NCI-H1048 (cell line): ENCODE data around the gene KIAA0040.
A peak's percentile ranks its signal among the peaks of the same experiment; 100 is the strongest.

Experiments used
- DNase-seq: peaks from one replicate; lab custom pipeline; 2025; lab: John Stamatoyannopoulos, UW

The KIAA0040 gene

GRCh38 chr1:175200678-175201521 is 8.3 kb upstream of the KIAA0040 start:
- DNase-seq: no peak

- no peak for DNase-seq
Observed at GRCh38 chr1:175198332-175198731, 5.8 kb upstream of the KIAA0040 start.

GRCh38 chr1:175197531-175197930 is 5.0 kb upstream of the KIAA0040 start:
- DNase-seq: peak; percentile 46

- no peak for DNase-seq
Observed at GRCh38 chr1:175195798-175196197, 3.2 kb upstream of the KIAA0040 start.

GRCh38 chr1:175195281-175195680 is 2.7 kb upstream of the KIAA0040 start:
- no peak for DNase-seq

GRCh38 chr1:175193527-175193910 is 943 bp upstream of the KIAA0040 start:
- DNase-seq: no peak

GRCh38 chr1:175192111-175192629 is 406 bp downstream of the KIAA0040 start:
- peak; percentile 83 for DNase-seq

GRCh38 chr1:175191659-175192058 is 917 bp downstream of the KIAA0040 start:
- DNase-seq: no peak

GRCh38 chr1:175188936-175189335 is 3.6 kb downstream of the KIAA0040 start:
- DNase-seq: no peak

- no peak for DNase-seq
Observed at GRCh38 chr1:175186433-175187160, 6.0 kb downstream of the KIAA0040 start.

GRCh38 chr1:175185903-175186302 is 6.7 kb downstream of the KIAA0040 start:
- DNase-seq: no peak

GRCh38 chr1:175183586-175183985 is 9.0 kb downstream of the KIAA0040 start:
- DNase-seq: no peak

- DNase-seq: no peak
Observed at GRCh38 chr1:175182201-175182746, 10.3 kb downstream of the KIAA0040 start.

GRCh38 chr1:175179837-175180590 is 12.6 kb downstream of the KIAA0040 start:
- no peak for DNase-seq

- no peak for DNase-seq
Observed at GRCh38 chr1:175178456-175178855, 14.1 kb downstream of the KIAA0040 start.

- no peak for DNase-seq
Observed at GRCh38 chr1:175178056-175178455, 14.5 kb downstream of the KIAA0040 start.

- DNase-seq: no peak
Observed at GRCh38 chr1:175176246-175176645, 16.3 kb downstream of the KIAA0040 start.

GRCh38 chr1:175174309-175175102 is 18.1 kb downstream of the KIAA0040 start:
- no peak for DNase-seq

- no peak for DNase-seq
Observed at GRCh38 chr1:175173531-175173930, 19.0 kb downstream of the KIAA0040 start.

- DNase-seq: no peak
Observed at GRCh38 chr1:175172503-175172902, 20.1 kb downstream of the KIAA0040 start.
